Glutamatergic neuron (in vitro differentiated cells): ENCODE measurements around the gene CDC45. TPM values are rescaled to one million over a fixed set of nuclear protein-coding genes. Genes with fewer than 3 reads are reported as not detected.

Experiments
- DNase-seq: peaks from one replicate; pipeline ENCODE4 v3.0.0; 2022
- H3K27ac Mint-ChIP-seq: one replicate; pipeline ENCODE4 v1.8.0; 2020; ENCODE audit warnings: mild to moderate bottlenecking, mixed read lengths, inconsistent platforms; ENCODE audit not compliant: unreplicated experiment
- H3K27me3 Mint-ChIP-seq: one replicate; pipeline ENCODE4 v1.8.0; 2020; ENCODE audit warnings: mild to moderate bottlenecking, moderate library complexity, mixed read lengths, inconsistent platforms; ENCODE audit not compliant: unreplicated experiment
- H3K36me3 Mint-ChIP-seq: one replicate; pipeline ENCODE4 v1.8.0; 2020; ENCODE audit warnings: mild to moderate bottlenecking, mixed read lengths, inconsistent platforms; ENCODE audit not compliant: unreplicated experiment
- H3K4me1 Mint-ChIP-seq: one replicate; pipeline ENCODE4 v1.8.0; 2020; ENCODE audit warnings: mild to moderate bottlenecking, low read depth, mixed read lengths, inconsistent platforms; ENCODE audit not compliant: unreplicated experiment
- H3K4me3 Mint-ChIP-seq: one replicate; pipeline ENCODE4 v1.8.0; 2020; ENCODE audit warnings: mild to moderate bottlenecking, mixed read lengths, inconsistent platforms; ENCODE audit not compliant: unreplicated experiment
- H3K9me3 Mint-ChIP-seq: one replicate; pipeline ENCODE4 v1.8.0; 2020; ENCODE audit warnings: mild to moderate bottlenecking, moderate library complexity, mixed read lengths, inconsistent platforms; ENCODE audit not compliant: unreplicated experiment
- total RNA-seq: library from RNA; stranded (reverse); fragmentation: NEBNext Ultra II Directional; extraction: Animal tissue kit (Norgen Biotek cat#: 25700); gene quantifications from one replicate; pipeline ENCODE4 v1.2.1, GENCODE V29; 2021; ENCODE audit not compliant: unreplicated experiment
- TF ChIP-seq, protein P1 (sequence below): fragments of 200-600 bp; sonication (generic); IDR thresholded peaks from one replicate; pipeline ENCODE4 v1.5.0; 2021; ENCODE audit not compliant: partially characterized antibody, unreplicated experiment

The CDC45 gene
- total RNA-seq, 1 donor from 2014 or later: 3.5 TPM

DNA sequence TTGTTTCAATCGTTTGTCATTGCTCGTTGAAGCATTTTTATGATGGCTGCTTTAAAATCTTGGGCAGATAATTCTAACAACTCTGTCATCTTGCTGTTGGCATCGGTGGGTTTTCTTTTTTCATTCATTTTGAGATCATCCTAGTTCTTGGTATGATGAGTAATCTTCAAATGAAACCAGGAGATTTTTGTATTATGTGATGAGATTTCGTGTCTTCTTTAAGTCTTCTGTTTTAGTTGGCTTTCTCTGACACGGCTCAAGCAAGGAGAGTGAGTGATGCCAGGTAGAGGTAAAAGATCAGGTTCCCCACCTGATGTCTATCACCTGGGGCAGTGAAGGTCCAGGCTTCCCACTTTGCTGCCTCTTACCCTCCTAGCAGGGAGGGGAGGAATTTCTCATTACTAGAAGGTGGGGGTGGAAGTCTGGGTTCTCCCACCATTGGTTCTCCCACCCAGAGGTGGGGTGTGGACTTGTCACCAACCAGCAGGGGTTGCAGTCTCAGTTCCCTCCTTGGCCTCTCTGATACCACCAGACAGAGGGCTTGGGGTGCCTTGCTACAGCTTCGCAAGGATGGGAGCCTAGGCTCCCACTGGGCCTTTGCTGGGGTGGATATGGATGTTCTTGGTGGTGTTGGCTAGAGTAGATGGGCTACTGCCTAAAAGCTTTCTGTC is 12.9 kb downstream of the CDC45 start:
- TF ChIP-seq, protein P1, sequence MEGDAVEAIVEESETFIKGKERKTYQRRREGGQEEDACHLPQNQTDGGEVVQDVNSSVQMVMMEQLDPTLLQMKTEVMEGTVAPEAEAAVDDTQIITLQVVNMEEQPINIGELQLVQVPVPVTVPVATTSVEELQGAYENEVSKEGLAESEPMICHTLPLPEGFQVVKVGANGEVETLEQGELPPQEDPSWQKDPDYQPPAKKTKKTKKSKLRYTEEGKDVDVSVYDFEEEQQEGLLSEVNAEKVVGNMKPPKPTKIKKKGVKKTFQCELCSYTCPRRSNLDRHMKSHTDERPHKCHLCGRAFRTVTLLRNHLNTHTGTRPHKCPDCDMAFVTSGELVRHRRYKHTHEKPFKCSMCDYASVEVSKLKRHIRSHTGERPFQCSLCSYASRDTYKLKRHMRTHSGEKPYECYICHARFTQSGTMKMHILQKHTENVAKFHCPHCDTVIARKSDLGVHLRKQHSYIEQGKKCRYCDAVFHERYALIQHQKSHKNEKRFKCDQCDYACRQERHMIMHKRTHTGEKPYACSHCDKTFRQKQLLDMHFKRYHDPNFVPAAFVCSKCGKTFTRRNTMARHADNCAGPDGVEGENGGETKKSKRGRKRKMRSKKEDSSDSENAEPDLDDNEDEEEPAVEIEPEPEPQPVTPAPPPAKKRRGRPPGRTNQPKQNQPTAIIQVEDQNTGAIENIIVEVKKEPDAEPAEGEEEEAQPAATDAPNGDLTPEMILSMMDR: no peak
- Mint-ChIP-seq H3K4me3 (no peak overlapping the region), H3K4me1 (no peaks in the 10 kb centered on the region), H3K36me3 (no peaks in the 10 kb centered on the region), H3K9me3 (no peaks in the 10 kb centered on the region), H3K27ac (no peak overlapping the region), H3K27me3 (peaks cover 2% of the 10 kb centered on the region)
- DNase-seq: no peak

DNA sequence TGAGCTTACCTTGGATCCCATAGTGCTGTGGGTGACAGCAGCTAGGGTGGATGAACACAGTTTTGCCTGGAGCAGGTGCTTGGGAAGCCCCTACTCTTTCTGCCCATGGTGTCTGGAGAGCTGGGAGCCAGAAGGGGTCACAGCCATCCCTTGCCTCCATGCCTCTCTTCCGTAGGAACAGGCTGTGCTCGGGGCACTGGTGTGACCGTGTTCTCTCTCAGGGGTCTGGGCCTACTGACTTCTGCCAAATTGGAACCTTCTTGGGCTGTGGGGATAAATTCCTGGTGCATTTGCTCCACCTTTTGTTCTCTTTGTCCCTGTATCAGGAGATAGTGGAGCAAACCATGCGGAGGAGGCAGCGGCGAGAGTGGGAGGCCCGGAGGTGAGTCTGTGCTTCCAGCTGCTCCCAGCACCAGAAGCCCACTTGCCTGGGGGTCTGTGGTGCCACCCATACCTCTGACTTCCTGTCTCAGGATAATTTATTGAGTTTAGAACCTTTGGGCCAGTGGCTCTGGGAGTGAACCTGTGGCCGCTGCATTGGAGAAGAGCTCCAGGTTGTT is 14.4 kb downstream of the CDC45 start:
- no peaks in the 10 kb centered on the region for H3K36me3 Mint-ChIP-seq
- no peak overlapping the region for H3K27ac Mint-ChIP-seq
- DNase-seq: no peak
- TF ChIP-seq, protein P1: no peak
- H3K4me3 Mint-ChIP-seq: no peak overlapping the region
- peaks cover 2% of the 10 kb centered on the region for H3K27me3 Mint-ChIP-seq
- no peaks in the 10 kb centered on the region for H3K4me1 Mint-ChIP-seq
- no peaks in the 10 kb centered on the region for H3K9me3 Mint-ChIP-seq

DNA sequence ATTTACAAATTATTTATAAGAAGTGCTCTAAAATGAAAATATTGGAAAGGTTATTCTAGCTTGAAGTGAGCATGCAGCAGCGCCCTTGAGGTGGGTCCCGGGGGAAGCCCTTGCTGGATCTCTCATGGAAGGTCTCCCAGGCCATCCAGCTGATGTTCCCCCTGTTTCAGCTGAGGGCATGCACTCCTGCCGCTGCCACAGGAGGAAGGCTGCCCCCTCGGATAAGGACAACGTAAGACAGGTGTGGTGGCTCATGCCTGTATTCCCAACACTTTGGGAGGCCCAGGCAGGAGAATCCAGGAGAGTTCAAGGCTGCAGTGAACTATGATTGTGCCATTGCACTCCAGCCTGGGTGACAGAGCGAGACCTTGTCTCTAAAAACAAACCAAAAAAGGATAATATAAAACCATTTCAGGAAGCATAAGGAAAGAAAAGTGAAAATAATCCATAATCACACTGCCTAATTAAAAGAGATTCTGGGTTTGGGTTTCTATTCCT is 15.0 kb downstream of the CDC45 start:
- Mint-ChIP-seq H3K4me3 (no peak overlapping the region), H3K27me3 (peaks cover 2% of the 10 kb centered on the region), H3K9me3 (no peaks in the 10 kb centered on the region), H3K36me3 (no peaks in the 10 kb centered on the region), H3K4me1 (no peaks in the 10 kb centered on the region), H3K27ac (no peak overlapping the region)
- DNase-seq: no peak
- TF ChIP-seq, protein P1: no peak

DNA sequence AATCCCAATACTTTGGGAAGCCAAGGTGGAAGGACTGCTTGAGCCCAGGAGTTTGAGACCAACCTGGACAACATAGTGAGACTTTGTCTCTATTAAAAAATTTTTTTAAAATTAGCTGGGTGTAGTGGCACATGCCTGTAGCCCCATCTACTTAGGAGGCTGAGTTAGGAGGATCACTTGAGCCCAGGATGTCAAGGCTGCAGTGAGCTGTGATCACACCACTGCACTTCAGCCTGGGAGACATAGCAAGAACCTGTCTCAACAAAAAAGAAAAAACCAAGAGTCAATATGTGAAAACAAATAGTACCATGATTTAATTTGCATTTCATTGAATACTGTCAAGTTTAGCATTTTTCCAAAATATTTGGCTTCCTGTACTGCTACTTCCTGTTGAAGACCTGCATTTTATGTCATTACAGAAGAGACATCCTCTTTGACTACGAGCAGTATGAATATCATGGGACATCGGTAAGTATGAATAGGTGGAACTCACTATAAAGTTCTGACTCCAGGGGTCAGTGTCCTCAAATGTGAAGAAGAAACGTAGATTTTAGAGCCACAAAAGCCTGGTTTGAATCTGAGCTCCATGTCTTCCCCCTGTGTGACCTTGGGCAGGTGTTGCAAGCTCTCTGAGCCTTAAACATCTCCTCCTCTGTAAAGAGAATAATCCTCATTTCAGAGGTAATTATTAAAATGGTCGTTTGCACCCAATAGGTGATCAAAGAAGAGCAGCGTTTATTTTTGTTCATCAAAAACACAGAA is 16.0 kb downstream of the CDC45 start:
- H3K9me3 Mint-ChIP-seq: peaks cover 2% of the 10 kb centered on the region
- TF ChIP-seq, protein P1: no peak
- peaks cover 6% of the 10 kb centered on the region for H3K27me3 Mint-ChIP-seq
- no peak overlapping the region for H3K4me3 Mint-ChIP-seq
- H3K36me3 Mint-ChIP-seq: no peaks in the 10 kb centered on the region
- no peak overlapping the region for H3K27ac Mint-ChIP-seq
- no peaks in the 10 kb centered on the region for H3K4me1 Mint-ChIP-seq
- no peak for DNase-seq

DNA sequence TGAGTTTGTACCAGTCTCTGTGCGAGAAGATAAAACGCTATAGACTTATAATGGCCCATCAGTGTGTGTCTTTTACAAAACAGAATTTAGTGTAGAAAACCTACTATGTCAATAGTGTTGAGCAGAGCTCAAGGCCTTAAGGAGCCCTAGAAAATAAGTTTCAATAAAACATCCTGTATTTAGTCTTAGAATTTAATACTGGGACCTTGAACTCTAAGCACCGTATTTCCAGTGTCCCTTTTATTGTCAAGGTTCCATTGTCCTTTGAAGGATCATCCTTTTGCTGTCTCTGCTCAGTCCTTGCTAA is 16.6 kb downstream of the CDC45 start:
- no peak overlapping the region for H3K27ac Mint-ChIP-seq
- no peaks in the 10 kb centered on the region for H3K36me3 Mint-ChIP-seq

More for the DNA sequence above, 16.6 kb downstream of the CDC45 start:
- H3K4me3 Mint-ChIP-seq: no peak overlapping the region
- DNase-seq: no peak
- H3K9me3 Mint-ChIP-seq: peaks cover 2% of the 10 kb centered on the region
- TF ChIP-seq, protein P1: no peak
- H3K27me3 Mint-ChIP-seq: peaks cover 6% of the 10 kb centered on the region
- no peaks in the 10 kb centered on the region for H3K4me1 Mint-ChIP-seq
